HL-60/S4 treated with phorbol 12-myristate 13-acetate at 8.2 ng/mL for 4 days and 3 days (cell line): ENCODE data around the gene KIF18B.
"Not testable (repeated sequence)": the region's sequence is repeated elsewhere in the genome, so short reads cannot be mapped to it uniquely, and the experiment has no call there.

Source experiments
- in situ Hi-C: fragments of 300-500 bp; cut with MboI; formaldehyde crosslinking; loops from 2 replicates; pipeline ENCODE4 v1.15.0; 2022; ENCODE audit warnings: low sequenced_read_pairs

The KIF18B gene

GRCh38 chr17:44970136-44970741 lies 22.7 kb upstream of the KIF18B start:
- in situ Hi-C loops: no loop called here

DNA sequence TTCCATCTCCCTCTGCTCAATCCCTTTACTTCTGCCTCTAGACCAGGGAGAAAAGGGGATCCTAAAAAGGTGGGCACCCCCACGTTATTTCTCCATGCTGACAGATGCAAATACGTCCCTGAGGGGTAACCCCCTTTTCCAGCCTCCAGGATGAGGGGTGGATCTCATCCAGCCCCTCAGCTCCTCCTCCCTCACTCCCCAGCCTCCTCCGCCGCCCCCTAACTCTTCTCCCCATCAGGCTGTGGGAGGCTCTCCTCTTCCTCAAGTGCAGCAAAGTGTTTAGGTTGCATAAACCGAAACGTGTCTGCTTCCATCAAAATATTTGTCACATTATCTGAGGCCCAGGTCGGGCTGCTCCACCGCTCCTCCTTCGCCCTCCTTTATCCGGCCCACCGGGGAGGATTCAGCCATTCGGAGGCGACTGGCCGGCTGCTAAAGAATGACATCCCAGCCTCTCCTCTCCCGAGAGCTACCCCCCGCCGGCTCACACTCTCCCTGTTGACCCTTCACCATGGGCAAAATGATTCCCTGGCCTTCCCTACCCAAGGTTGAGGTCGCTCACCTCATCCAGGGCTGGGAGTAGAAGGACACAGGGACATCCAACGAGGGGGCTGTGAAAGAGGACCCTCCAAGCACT lies 21.7 kb upstream of the KIF18B start:
- in situ Hi-C loops: no loop called here

- in situ Hi-C loops: no loop called here
Measured at GRCh38 chr17:44968225-44969143, 20.9 kb upstream of the KIF18B start, which contains the start of gene C1QL1. TSS of gene C1QL1 (minus strand) at chr17:44968303. CDS start at chr17:44968048, 255 bp downstream.

DNA sequence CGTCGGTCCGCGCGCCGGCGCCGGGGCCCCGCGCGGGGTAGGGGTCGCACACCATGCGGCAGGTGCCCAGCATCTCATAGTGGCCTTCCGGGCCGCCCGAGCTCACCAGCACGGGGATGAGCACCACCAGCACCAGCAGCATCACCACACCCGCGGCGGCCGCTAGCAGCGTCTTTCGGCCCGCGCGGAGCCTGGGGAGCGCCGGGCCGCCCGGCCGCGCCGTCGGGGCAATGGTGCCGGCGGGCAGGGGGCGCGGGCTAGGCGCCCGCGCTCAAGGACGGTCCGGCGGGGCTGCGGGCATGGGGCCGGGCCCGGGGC lies 20.3 kb upstream of the KIF18B start:
- in situ Hi-C loops: no loop called here

DNA sequence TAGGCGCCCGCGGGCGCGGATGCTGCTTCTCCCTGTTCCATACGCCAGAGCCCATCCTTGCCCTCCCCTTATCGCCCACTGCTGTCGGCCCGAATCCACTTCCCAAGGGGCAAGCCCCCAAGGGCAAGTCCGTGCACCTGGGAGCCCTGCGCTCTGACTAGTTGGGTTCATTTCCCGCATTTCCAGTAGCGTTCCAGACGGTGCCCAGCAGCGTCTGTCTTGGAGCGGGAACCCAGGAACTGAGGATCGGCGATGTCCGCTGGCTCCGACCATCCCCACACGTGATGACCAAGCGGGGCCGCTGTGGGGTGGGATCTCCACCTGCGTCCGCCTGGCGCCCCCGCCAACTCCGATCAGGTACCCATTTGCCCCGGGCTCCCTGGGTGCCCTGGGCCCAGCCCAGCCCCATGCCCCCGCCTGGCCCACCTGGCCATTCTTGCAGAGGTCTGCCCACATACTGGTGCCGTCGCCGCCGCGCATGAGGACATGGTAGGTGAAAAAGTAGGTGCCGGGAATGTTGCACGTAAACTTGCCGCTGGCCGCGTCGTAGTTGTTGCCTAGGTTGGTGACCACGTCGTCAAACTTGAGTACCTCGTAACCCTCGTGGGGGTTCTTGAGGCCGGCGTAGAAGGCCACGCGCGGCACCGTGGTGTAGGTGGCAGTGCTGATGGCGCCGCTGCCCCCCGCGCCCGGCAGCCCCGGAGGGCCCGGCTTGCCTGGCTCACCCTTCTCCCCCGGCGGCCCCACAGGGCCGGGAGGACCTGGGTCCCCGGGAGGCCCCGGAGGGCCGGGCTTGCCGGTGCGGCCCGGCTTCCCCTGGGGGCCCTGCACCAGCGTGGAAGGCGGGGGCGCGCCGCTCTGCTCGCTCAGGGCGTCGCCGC lies 19.7 kb upstream of the KIF18B start:
- in situ Hi-C loops: no loop called here

DNA sequence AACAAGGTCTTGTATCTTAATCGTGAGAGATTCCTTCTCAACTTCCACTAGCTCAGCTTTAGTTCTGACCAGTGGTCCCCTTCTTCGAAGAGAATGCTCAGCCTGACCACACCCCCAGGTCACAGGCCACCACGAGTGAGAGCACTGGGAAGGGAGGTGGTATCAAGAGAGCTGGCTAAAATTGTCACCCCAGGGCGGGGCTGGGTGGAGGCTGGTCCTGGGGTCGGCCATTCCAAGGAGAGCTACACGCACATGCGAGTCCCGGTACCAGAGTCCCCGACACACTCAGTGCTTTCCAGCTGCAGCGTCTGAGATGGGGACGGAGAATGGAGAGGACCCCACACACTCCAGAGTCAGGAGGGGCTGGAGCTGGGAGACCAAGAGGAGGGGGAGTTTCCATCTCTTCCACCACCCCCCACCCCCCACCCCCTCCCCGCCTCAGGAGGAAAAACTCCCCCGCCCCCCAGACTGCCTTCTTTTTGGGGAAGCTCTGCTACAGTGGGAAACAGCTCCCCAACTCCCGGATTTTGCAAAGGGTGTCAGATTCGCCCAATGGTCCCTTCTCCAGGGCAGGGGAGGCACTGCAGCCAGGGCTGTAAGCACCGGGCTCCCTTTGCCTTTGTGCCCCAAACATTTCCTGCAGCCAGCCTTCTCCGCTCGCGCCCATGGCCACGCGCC lies 18.9 kb upstream of the KIF18B start:
- in situ Hi-C loops: no loop called here

DNA sequence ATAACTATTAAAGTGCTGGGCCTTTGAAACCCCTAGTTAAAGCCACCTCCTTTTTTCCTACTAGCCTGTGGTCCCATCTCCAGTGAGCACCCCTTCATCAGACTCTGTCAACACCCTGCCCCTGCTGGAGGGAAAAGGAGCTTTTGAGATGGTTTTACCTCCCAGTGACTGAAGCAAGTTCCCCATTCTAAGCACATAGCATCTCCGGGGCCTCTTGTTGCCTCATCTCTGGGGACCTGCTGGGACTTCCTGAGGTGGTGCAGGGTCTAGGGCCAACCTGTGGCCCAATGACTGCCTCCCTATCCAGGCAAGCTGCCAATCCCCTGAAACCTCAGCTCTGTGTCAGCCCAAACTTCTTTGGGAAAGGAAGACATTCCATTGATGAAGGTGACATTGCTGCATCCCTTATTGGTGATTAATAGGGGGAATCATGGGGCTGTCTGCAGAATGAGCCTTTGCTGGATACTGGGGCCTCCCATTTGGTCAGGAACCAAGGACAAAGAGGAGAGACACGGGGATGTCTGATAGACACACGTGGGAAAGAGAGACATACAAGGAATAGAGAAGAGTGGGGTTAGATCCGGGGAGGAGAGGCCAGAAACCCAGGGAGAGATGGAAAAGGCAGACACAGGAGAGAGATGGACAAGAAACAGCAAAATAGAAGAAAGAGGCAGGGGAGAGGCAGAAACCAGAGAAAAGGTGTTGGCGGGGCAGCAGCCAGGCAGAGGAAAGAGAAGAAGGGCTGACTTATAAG lies 18.1 kb upstream of the KIF18B start:
- in situ Hi-C loops: no loop called here

GRCh38 chr17:44961921-44962350 lies 14.4 kb upstream of the KIF18B start:
- in situ Hi-C loops: no loop called here

- in situ Hi-C loops: no loop called here
Measured at GRCh38 chr17:44960691-44961090, 13.1 kb upstream of the KIF18B start.

- in situ Hi-C loops: no loop called here
Measured at GRCh38 chr17:44959821-44960531, 12.4 kb upstream of the KIF18B start.

DNA sequence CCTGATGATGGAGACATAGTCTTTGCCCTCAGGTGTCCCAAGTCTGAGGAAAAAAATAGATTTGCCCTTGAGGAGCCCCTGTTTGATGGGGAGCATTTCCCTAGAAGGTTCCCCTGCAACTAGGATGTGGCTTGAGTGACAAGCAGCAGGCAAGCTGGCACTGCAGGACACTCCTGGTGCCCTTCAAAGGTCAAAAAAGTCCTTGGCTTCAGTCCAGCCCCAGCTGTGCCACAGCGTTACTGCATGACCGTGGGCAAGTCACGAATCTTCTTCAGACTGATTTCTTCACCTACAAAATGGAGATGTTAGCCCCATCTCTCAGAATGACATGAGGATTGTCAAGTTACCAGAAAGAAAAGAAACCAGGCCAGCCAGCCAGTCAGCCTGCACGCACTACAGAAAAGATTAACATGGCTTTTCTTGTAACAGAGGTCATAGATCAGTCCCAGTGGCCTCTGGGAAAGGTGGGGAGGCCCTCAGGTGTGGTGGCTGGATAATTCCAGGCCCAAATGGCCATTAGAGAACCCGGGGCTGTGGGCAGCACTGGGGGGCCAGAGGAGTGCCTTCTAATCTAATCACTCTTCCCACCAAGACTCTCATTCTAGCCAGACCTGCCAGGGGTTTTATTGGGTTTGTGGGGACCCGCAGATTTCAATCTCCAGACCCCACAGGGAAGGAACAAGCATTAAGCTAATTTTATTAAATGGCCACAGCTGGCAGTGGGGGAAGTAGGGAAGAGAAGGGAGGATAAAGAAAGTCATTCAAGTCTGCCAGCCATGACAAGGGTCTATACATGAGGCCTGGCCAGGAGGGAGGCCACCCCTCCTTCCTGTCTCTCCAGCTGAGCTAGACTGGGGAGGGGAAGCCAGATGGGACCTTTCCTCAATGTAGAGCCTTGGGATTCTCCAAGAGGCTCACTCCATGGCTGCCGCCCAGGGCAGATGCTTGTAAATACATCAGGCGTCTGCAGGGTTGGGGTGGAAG lies 9.7 kb upstream of the KIF18B start:
- in situ Hi-C loops: no loop called here

- in situ Hi-C loops: no loop called here
Measured at GRCh38 chr17:44955674-44956425, 8.3 kb upstream of the KIF18B start.

DNA sequence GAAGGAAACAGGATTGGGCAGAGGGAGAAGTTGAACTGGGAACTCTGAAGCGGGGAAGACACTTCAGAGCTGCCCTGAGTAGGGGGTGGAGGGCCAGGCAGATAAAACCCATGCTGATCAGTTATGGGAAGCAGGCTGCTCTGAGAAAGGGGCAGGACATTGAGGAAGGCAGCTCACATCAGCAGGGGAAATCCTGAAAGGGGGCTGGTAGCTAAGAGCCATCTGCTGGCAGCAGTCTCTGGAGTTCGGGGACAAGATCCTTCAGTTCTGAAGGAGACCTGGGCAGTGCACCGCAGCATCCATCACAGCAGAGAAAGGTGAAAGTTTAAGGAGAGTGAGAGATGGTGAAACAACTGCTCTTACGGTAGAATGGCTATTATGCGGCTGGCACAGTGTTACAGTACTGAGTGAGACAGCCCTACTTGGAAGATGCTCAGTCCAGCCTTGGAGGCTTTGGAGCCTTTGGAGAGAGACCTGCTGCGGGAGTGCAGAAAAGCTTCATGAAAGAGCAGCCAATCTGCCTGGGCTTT lies 5.4 kb upstream of the KIF18B start:
- in situ Hi-C loops: no loop called here

DNA sequence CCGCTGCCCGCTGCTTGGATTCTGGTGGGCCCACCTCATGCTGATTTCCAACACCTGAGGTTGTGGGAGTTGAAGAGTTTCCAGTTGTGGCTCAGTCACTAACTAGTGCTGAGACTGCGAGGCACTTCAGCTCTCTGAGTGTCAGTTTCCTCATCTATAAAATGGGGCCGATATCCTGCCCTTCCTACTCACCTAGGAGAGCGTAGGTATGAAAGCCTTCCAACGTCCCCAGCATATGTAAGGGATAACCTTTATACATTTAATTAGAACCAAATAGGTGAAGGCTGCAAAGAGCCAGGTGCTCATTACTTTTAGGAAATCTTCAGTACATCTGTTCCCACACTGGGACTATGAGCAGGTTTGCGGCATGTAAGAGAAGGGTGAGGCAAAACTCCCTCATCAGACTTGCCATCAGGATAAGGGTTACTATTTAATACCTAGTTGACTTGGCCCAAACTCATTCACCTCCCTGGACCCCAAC lies 782 bp upstream of the KIF18B start:
- in situ Hi-C loops: no loop called here

DNA sequence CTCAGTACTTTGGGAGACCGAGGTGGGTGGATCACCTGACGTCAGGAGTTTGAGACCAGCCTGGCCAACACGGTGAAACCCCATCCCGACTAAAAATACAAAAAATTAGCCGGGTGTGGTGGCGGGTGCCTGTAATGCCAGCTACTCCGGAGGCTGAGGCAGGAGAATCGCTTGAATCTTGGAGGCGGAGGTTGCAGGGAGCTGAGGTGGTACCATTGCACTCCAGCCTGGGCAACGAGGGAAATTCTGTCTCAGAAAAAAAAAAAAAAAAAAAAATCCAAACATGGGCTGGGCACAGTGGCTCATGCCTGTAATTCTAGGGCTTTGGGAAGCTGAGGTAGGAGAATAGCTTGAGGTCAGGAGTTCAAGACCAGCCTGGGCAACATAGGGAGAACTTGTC lies 1.9 kb downstream of the KIF18B start:
- in situ Hi-C loops: not testable (repeated sequence)

- in situ Hi-C loops: no loop called here
Measured at GRCh38 chr17:44942456-44942855, 5.1 kb downstream of the KIF18B start.
